HL-60/S4 (cell line): ENCODE measurements around the gene TCF15.

Experiments used
- in situ Hi-C: fragments of 300-500 bp; cut with MboI; formaldehyde crosslinking; loops from 2 replicates; pipeline ENCODE4 v1.14.3; 2022; ENCODE audit warnings: low sequenced_read_pairs

The TCF15 gene

GRCh38 chr20:615514-615913 lies 5.4 kb upstream of the TCF15 start:
- in situ Hi-C loops, result no loop called here

GRCh38 chr20:611843-612185 lies 1.7 kb upstream of the TCF15 start:
- in situ Hi-C loops, result no loop called here

- in situ Hi-C loops, result no loop called here
Measured at GRCh38 chr20:611047-611842, 1.1 kb upstream of the TCF15 start.

- in situ Hi-C loops, result no loop called here
Measured at GRCh38 chr20:609371-609964, 641 bp downstream of the TCF15 start.

- in situ Hi-C loops, result no loop called here
Measured at GRCh38 chr20:608970-609369, 1.1 kb downstream of the TCF15 start.

- in situ Hi-C loops, result no loop called here
Measured at GRCh38 chr20:607476-607875, 2.6 kb downstream of the TCF15 start.

- in situ Hi-C loops, result no loop called here
Measured at GRCh38 chr20:605237-605636, 4.9 kb downstream of the TCF15 start.

- in situ Hi-C loops, result no loop called here
Measured at GRCh38 chr20:603116-603640, 6.9 kb downstream of the TCF15 start.

- in situ Hi-C loops, result no loop called here
Measured at GRCh38 chr20:602111-602970, 7.8 kb downstream of the TCF15 start.

- in situ Hi-C loops, result no loop called here
Measured at GRCh38 chr20:600736-601135, 9.4 kb downstream of the TCF15 start.

- in situ Hi-C loops, result no loop called here
Measured at GRCh38 chr20:600141-600540, 10.0 kb downstream of the TCF15 start.

- in situ Hi-C loops, result no loop called here
Measured at GRCh38 chr20:598133-598850, 11.8 kb downstream of the TCF15 start.

- in situ Hi-C loops, result no loop called here
Measured at GRCh38 chr20:597560-597959, 12.5 kb downstream of the TCF15 start.

- in situ Hi-C loops, result no loop called here
Measured at GRCh38 chr20:595330-596308, 14.5 kb downstream of the TCF15 start.

GRCh38 chr20:592506-592905 lies 17.6 kb downstream of the TCF15 start:
- in situ Hi-C loops, result no loop called here

- in situ Hi-C loops, result no loop called here
Measured at GRCh38 chr20:591941-592340, 18.2 kb downstream of the TCF15 start.

GRCh38 chr20:588932-589672 lies 21.0 kb downstream of the TCF15 start:
- in situ Hi-C loops, result no loop called here

GRCh38 chr20:588476-588875 lies 21.6 kb downstream of the TCF15 start:
- in situ Hi-C loops, result no loop called here

GRCh38 chr20:584971-585301 lies 25.2 kb downstream of the TCF15 start:
- in situ Hi-C loops, result loop anchor here (5.0 kb wide), 1 partner anchor 47 kb away; no protein-coding TSS in a partner anchor
